Activated B cell treated with CpG ODN at 0.5 μM for 24 hours (primary cell): ENCODE results near the gene CMIP. TPM values are rescaled to one million over a fixed set of nuclear protein-coding genes. Genes with fewer than 3 reads are reported as not detected.

Experiments
- ATAC-seq: fragments of 200-7000 bp; cut with Tn5 transposase; one replicate; pipeline ENCODE4 v1.10.0; 2021; ENCODE audit warnings: low read depth, mild to moderate bottlenecking, moderate library complexity
- CTCF ChIA-PET: fragments of 350-600 bp; sonication (Branson Sonifier 250); formaldehyde crosslinking; loops from one replicate; lab custom pipeline; 2021; ENCODE audit warnings: antibody characterized with exemption; lab: Charles Lee
- POLR2A ChIA-PET: fragments of 350-600 bp; sonication (Branson Sonifier 250); formaldehyde crosslinking; loops from one replicate; lab custom pipeline; 2021; ENCODE audit warnings: antibody characterized with exemption; lab: Charles Lee
- DNase-seq: peaks from one replicate; pipeline ENCODE4 v3.0.0; 2022
- H3K27ac Mint-ChIP-seq: one replicate; pipeline ENCODE4 v1.8.0; 2020; ENCODE audit warnings: mixed read lengths
- H3K27me3 Mint-ChIP-seq: one replicate; pipeline ENCODE4 v1.8.0; 2021; ENCODE audit warnings: mixed read lengths
- H3K36me3 Mint-ChIP-seq: one replicate; pipeline ENCODE4 v1.8.0; 2021; ENCODE audit warnings: low read depth, mixed read lengths
- H3K4me1 Mint-ChIP-seq: one replicate; pipeline ENCODE4 v1.8.0; 2021; ENCODE audit warnings: mixed read lengths
- H3K4me3 Mint-ChIP-seq: one replicate; pipeline ENCODE4 v1.8.0; 2020; ENCODE audit warnings: mild to moderate bottlenecking, mixed read lengths
- H3K9me3 Mint-ChIP-seq: one replicate; pipeline ENCODE4 v1.8.0; 2020; ENCODE audit warnings: mixed read lengths
- CTCF ChIP-seq: fragments of 200-600 bp; IDR thresholded peaks from one replicate; pipeline ENCODE4 v1.8.0; 2022; ENCODE audit warnings: antibody characterized with exemption, mild to moderate bottlenecking
- intact Hi-C: fragments of 100-400 bp; cut with micrococcal nuclease; formaldehyde crosslinking; loops from one replicate; pipeline ENCODE4 v1.15.1; 2024
- total RNA-seq: library from RNA; stranded (reverse); gene quantifications from 2 replicates; pipeline ENCODE4 v1.2.3, GENCODE V29; 2022

Gene CMIP
- total RNA-seq, 1 donor from 2014 or later: 76.3 TPM

- TF ChIP-seq CTCF: no peak
- no peak for DNase-seq
- ATAC-seq: no peak
- H3K27me3 Mint-ChIP-seq: peaks cover 1% of the 10 kb centered on the region
- peaks cover 49% of the 10 kb centered on the region for H3K4me1 Mint-ChIP-seq
- intact Hi-C loops: loop anchor here (5.0 kb wide), 1 partner anchor 458 kb away; no protein-coding TSS in a partner anchor
- peaks cover 11% of the 10 kb centered on the region for H3K9me3 Mint-ChIP-seq
- no peak overlapping the region for H3K4me3 Mint-ChIP-seq
- POLR2A ChIA-PET: no interaction called here
- H3K27ac Mint-ChIP-seq: no peak overlapping the region
- CTCF ChIA-PET: interaction anchor here (1.0 to 1.5 kb wide), 3 partner anchors 316 to 355 kb away, joined by 4 to 6 read pairs (median 6); no protein-coding TSS in a partner anchor
- H3K36me3 Mint-ChIP-seq: no peaks in the 10 kb centered on the region
These were observed 275.4 kb downstream of the CMIP start for GRCh38 chr16:81719993-81720392.

DNA sequence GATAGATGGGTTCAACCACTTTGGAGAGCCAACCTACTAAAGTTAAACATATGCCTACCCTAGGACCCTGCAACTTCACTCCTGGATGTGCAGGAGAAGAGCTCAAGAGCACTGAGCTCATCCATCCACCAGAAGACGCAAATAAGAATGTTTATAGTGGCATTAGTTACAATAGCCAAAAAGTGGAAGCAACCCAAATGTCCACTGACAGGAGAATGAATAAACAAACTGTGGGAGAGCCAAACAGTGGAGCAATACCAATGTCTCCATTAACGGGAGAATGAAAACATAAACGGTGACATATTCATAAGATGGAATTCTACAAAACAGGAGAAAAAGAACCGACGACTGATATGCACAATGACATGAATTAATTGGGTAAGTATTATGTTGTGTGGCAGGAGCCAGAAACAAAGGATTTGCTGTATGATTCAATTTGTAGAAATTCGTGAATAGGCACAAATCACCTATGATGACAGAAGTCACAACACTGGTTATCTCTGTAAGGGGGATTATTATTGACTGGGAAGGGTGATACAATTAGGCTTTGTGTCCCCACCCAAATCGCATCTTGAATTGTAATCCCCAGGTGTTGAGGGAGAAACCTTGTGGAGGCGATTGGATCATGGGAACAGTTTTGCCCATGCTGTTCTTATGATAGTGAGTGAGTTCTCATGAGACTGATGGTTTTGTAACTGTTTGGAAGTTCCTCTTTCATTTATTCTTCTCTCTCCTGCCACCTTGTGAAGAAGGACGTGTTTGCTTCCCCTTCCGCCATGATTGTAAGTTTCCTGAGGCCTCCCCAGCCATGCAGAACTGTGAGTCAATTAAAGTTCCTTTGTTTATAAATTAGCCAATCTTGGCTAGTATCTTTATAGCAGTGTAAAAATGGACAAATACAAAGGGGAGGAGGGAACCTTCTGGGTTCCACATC lies 276.6 kb downstream of the CMIP start:
- peaks cover 36% of the 10 kb centered on the region for H3K4me1 Mint-ChIP-seq
- H3K27me3 Mint-ChIP-seq: peaks cover 1% of the 10 kb centered on the region
- peak overlapping the region; percentile 69 for H3K27ac Mint-ChIP-seq
- no peaks in the 10 kb centered on the region for H3K36me3 Mint-ChIP-seq
- no peak for DNase-seq
- no peak overlapping the region for H3K4me3 Mint-ChIP-seq
- intact Hi-C loops: loop anchor here (5.0 kb wide), 1 partner anchor 459 kb away; no protein-coding TSS in a partner anchor
- no peak for ATAC-seq
- ChIA-PET CTCF (interaction anchor here (1.0 to 4.2 kb wide), 5 partner anchors 98 to 356 kb away, joined by 4 to 39 read pairs (median 6); no protein-coding TSS in a partner anchor), POLR2A (no interaction called here)
- TF ChIP-seq CTCF: no peak
- peaks cover 11% of the 10 kb centered on the region for H3K9me3 Mint-ChIP-seq

DNA sequence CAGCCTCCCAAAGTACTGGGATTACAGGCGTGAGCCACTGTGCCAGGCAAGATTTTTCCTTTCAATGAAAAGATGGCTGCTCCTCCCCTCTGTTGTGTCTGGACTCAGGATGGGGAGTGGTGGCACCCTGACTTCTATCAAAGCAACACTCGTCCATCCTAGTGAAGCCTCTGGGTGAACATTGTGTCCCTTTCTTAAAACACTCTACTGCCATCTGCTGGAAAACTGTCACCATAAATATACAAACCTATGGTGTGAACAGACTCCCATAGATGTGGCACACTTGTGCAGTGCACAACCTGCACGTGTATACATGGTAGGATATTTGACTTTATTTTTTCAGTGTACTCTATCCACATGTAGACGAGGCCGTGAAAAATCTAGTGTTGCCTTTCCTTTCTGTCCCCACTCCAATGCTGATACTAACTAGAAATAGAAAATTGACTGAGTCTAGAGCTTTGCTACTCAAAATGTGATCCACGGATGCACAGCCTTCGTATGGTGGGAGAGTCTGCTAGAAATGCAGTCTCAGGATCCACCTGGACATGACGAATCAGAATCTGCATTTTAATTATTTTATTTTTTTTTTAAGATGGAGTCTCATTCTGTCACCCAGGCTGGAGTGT lies 278.6 kb downstream of the CMIP start:
- no peaks in the 10 kb centered on the region for H3K36me3 Mint-ChIP-seq
- TF ChIP-seq CTCF: no peak
- intact Hi-C loops: loop anchor here (1.0 to 5.0 kb wide), 6 partner anchors 16 to 518 kb away; no protein-coding TSS in a partner anchor
- H3K4me3 Mint-ChIP-seq: no peak overlapping the region
- H3K27me3 Mint-ChIP-seq: peaks cover 1% of the 10 kb centered on the region
- ChIA-PET POLR2A (interaction anchor here (1.5 kb wide), 1 partner anchor 319 kb away, joined by 3 read pairs; no protein-coding TSS in a partner anchor), CTCF (interaction anchor here (0.6 to 4.2 kb wide), 13 partner anchors 17 to 689 kb away, joined by 3 to 39 read pairs (median 5); no protein-coding TSS in a partner anchor)
- peak; percentile 92 for ATAC-seq
- H3K27ac Mint-ChIP-seq: no peak overlapping the region
- peaks cover 22% of the 10 kb centered on the region for H3K4me1 Mint-ChIP-seq
- peaks cover 11% of the 10 kb centered on the region for H3K9me3 Mint-ChIP-seq
- no peak for DNase-seq

DNA sequence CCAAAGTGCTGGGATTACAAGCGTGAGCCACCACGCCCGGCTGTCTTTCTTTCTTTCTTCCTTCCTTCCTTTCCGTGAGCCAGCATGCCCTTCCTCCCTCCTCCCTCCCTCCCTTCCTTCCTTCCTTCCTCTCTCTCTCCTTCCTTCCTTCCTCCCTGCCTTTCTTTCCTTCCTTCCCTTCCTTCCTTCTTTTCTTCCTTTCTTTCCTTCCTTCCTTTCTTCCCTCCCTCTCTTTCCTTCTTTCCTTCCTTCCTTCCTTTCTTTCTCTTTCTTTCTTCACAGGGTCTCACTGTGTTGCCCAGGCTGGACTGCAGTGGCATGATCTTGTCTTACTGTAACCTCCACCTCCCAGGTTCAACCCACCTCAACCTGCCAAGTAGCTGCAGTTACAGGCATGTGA lies 283.8 kb downstream of the CMIP start:
- no peak for ATAC-seq
- peak overlapping the region; percentile 24 for H3K27ac Mint-ChIP-seq
- peaks cover 31% of the 10 kb centered on the region for H3K4me1 Mint-ChIP-seq
- POLR2A ChIA-PET: interaction anchor here (0.6 kb wide), 2 partner anchors 148 to 325 kb away, joined by 3 to 4 read pairs; no protein-coding TSS in a partner anchor
- H3K9me3 Mint-ChIP-seq: no peaks in the 10 kb centered on the region
- H3K36me3 Mint-ChIP-seq: no peaks in the 10 kb centered on the region
- intact Hi-C loops: no loop called here
- CTCF ChIA-PET: no interaction called here
- no peak for DNase-seq
- no peaks in the 10 kb centered on the region for H3K27me3 Mint-ChIP-seq
- H3K4me3 Mint-ChIP-seq: no peak overlapping the region
- TF ChIP-seq CTCF: no peak
